GM23338 (cell line): ENCODE results near the gene CHCHD3. TPM values are rescaled to one million over a fixed set of nuclear protein-coding genes. Genes with fewer than 3 reads are reported as not detected.

Experiments
- ATAC-seq: fragments of 200-7000 bp; cut with Tn5 transposase; 3 replicates; pipeline ENCODE4 v1.9.1; 2020
- DNase-seq: peaks from one replicate; pipeline ENCODE4 v3.0.0-alpha.2; 2015; ENCODE audit warnings: low spot score
- H2AFZ ChIP-seq: fragments of 200-600 bp; sonication (generic); 2 replicates; pipeline ENCODE4 v1.8.0; 2016; ENCODE audit warnings: antibody characterized with exemption, mild to moderate bottlenecking, moderate library complexity
- H3F3A ChIP-seq: fragments of 200-600 bp; sonication (generic); replicated peaks from 2 replicates; pipeline ENCODE4 v1.8.0; 2017; ENCODE audit warnings: antibody characterized with exemption, mixed run types, low read depth
- H3K27ac ChIP-seq: fragments of 200-600 bp; sonication (generic); 2 replicates; pipeline ENCODE4 v1.6.1; 2016; ENCODE audit warnings: low read depth
- H3K27me3 ChIP-seq: fragments of 200-600 bp; sonication (generic); 2 replicates; pipeline ENCODE4 v1.8.0; 2016; ENCODE audit warnings: mild to moderate bottlenecking, mixed run types, moderate library complexity; ENCODE audit not compliant: insufficient read depth
- H3K36me3 ChIP-seq: fragments of 200-600 bp; sonication (generic); 2 replicates; pipeline ENCODE4 v1.8.0; 2016; ENCODE audit warnings: mild to moderate bottlenecking; ENCODE audit not compliant: insufficient read depth
- H3K4me1 ChIP-seq: fragments of 200-600 bp; sonication (generic); 2 replicates; pipeline ENCODE4 v1.8.0; 2016; ENCODE audit warnings: mild to moderate bottlenecking, moderate library complexity; ENCODE audit not compliant: insufficient read depth
- H3K4me2 ChIP-seq: fragments of 200-600 bp; sonication (generic); 2 replicates; pipeline ENCODE4 v1.7.1; 2017; ENCODE audit warnings: mixed run types
- H3K4me3 ChIP-seq: fragments of 200-600 bp; sonication (generic); 2 replicates; pipeline ENCODE4 v1.6.1; 2016; ENCODE audit warnings: mixed run types
- H3K79me2 ChIP-seq: fragments of 200-600 bp; sonication (generic); replicated peaks from 2 replicates; pipeline ENCODE4 v1.8.0; 2017; ENCODE audit warnings: mild to moderate bottlenecking; ENCODE audit not compliant: insufficient read depth
- H3K9me2 ChIP-seq: fragments of 200-600 bp; sonication (generic); 2 replicates; pipeline ENCODE4 v1.8.0; 2017; ENCODE audit not compliant: insufficient read depth
- H4K20me1 ChIP-seq: fragments of 200-600 bp; sonication (generic); replicated peaks from 2 replicates; pipeline ENCODE4 v1.8.0; 2017; ENCODE audit warnings: mild to moderate bottlenecking; ENCODE audit not compliant: insufficient read depth
- H3K27ac Mint-ChIP-seq: 2 replicates; pipeline ENCODE4 v1.8.0; 2020; ENCODE audit warnings: inconsistent platforms, mild to moderate bottlenecking, moderate library complexity, mixed read lengths
- H3K27me3 Mint-ChIP-seq: 3 replicates; pipeline ENCODE4 v1.8.0; 2022; ENCODE audit warnings: low read depth, mild to moderate bottlenecking, moderate library complexity, mixed read lengths, inconsistent platforms; ENCODE audit not compliant: insufficient read depth, poor library complexity
- H3K36me3 Mint-ChIP-seq: 3 replicates; pipeline ENCODE4 v1.8.0; 2021; ENCODE audit warnings: low read depth, mild to moderate bottlenecking, inconsistent platforms, moderate library complexity, mixed read lengths
- H3K4me1 Mint-ChIP-seq: 3 replicates; pipeline ENCODE4 v1.8.0; 2020; ENCODE audit warnings: mild to moderate bottlenecking, inconsistent platforms, mixed read lengths
- H3K4me3 Mint-ChIP-seq: 3 replicates; pipeline ENCODE4 v1.8.0; 2021; ENCODE audit warnings: moderate library complexity, mild to moderate bottlenecking, inconsistent platforms, mixed read lengths
- H3K9me3 Mint-ChIP-seq: 3 replicates; pipeline ENCODE4 v1.8.0; 2020; ENCODE audit warnings: moderate library complexity, mild to moderate bottlenecking, inconsistent platforms, mixed read lengths
- CREB1 ChIP-seq: fragments of 250-450 bp; sonication (Bioruptor Pico); IDR thresholded peaks from 2 replicates; pipeline ENCODE4 v1.5.0; 2020; ENCODE audit warnings: low read depth, mild to moderate bottlenecking, moderate library complexity
- EZH2 ChIP-seq: fragments of 200-600 bp; sonication (generic); IDR thresholded peaks from one replicate; pipeline ENCODE4 v1.8.0; 2017; ENCODE audit warnings: antibody characterized with exemption, mild to moderate bottlenecking, low read depth; ENCODE audit not compliant: unreplicated experiment
- EZH2phosphoT487 ChIP-seq: fragments of 200-600 bp; sonication (generic); IDR thresholded peaks from one replicate; pipeline ENCODE4 v1.8.1; 2018; ENCODE audit warnings: antibody characterized with exemption; ENCODE audit not compliant: unreplicated experiment
- JUNB ChIP-seq: IDR thresholded peaks from one replicate; pipeline ENCODE4 v1.6.1; 2016; ENCODE audit warnings: antibody characterized with exemption; ENCODE audit not compliant: unreplicated experiment
- NANOG ChIP-seq: IDR thresholded peaks from 2 replicates; pipeline ENCODE4 v1.6.1; 2016; ENCODE audit warnings: antibody characterized with exemption, borderline replicate concordance
- POLR2AphosphoS5 ChIP-seq: IDR thresholded peaks from 2 replicates; pipeline ENCODE4 v1.6.1; 2016; ENCODE audit warnings: antibody characterized with exemption, low read depth
- STAT1 ChIP-seq: IDR thresholded peaks from one replicate; pipeline ENCODE4 v1.6.1; 2016; ENCODE audit warnings: antibody characterized with exemption; ENCODE audit not compliant: unreplicated experiment
- ZNF114 ChIP-seq: fragments of 250-450 bp; sonication (Bioruptor Pico); IDR thresholded peaks from 2 replicates; pipeline ENCODE4 v1.5.0; 2020; ENCODE audit warnings: mild to moderate bottlenecking, moderate library complexity
- ZNF331 ChIP-seq: fragments of 250-450 bp; sonication (Bioruptor Pico); IDR thresholded peaks from 2 replicates; pipeline ENCODE4 v1.5.0; 2020; ENCODE audit warnings: low read depth, mild to moderate bottlenecking, moderate library complexity
- polyA plus RNA-seq: library from polyadenylated mRNA; unstranded; fragments of >200 nt; fragmentation: Nextera tagmentation; extraction: Ambion mirVana; gene quantifications from 2 replicates; pipeline ENCODE4 v1.2.1, GENCODE V29; 2016
- total RNA-seq: library from RNA; depleted of rRNA; stranded (reverse); fragments of >200 nt; shearing (Covaris generic); gene quantifications from 2 replicates; pipeline ENCODE4 v1.2.3, GENCODE V29; 2014
- TF ChIP-seq, protein P1 (sequence below), 2 experiments: fragments of 200-600 bp in 1 of 2; sonication (generic) in 1 of 2; conservative IDR thresholded peaks; 2 replicates each; pipeline versions ENCODE4 v1.5.1 to v1.6.1; 2016 to 2017; ENCODE audit warnings: antibody characterized with exemption in 2 of 2, low read depth in 2 of 2, mild to moderate bottlenecking in 2 of 2, moderate library complexity in 1 of 2
- TF ChIP-seq, protein P2 (sequence below): IDR thresholded peaks from 2 replicates; pipeline ENCODE4 v1.6.1; 2016; ENCODE audit warnings: antibody characterized with exemption
- TF ChIP-seq, protein P3 (sequence below): fragments of 250-450 bp; sonication (Bioruptor Pico); IDR thresholded peaks from 2 replicates; pipeline ENCODE4 v1.5.0; 2020; ENCODE audit warnings: mild to moderate bottlenecking, moderate library complexity
- TF ChIP-seq, protein P4 (sequence below): IDR thresholded peaks from one replicate; pipeline ENCODE4 v1.6.1; 2018; ENCODE audit warnings: antibody characterized with exemption; ENCODE audit not compliant: unreplicated experiment

CHCHD3 gene
- total and polyA plus RNA-seq, 2 experiments from 2014 or later, result 107 to 131 TPM

DNA sequence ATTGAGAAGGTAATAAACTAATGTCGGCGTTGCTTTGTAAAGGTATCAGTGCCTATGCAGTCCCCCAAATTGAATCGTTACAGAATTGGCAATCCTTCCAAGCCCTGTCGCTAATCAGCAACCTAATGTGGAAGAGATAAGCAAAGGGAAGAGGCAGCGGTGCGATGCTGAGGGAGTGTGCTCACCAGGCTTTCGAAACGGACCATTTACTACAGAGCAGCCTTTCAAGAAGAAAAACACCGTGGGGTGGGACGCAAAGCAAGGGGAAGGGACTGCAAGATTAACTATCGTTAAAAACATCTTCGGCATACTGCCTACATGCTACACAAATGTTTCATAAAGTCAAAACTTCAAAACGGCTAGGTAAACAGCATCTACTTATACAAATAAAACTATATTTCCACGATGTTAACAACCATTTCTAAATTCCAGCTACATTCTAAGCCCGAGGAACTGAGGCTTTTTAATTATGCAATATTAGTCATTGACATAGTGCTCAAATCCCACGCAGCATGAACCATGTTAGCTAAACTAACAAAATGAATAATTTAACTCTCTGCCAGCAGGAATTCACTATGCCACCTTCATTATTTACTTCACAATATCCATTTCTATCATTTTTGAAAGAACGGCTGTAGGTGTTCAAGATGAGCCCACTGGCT lies 85.2 kb downstream of the CHCHD3 start:
- H3K79me2 ChIP-seq, result peaks cover 91% of the 10 kb centered on the region
- Mint-ChIP-seq H3K27ac (peak overlapping the region; percentile 39), H3K4me1 (peaks cover 74% of the 10 kb centered on the region), H3K36me3 (no peaks in the 10 kb centered on the region), H3K4me3 (no peak overlapping the region), H3K9me3 (no peaks in the 10 kb centered on the region), H3K27me3 (peaks cover 2% of the 10 kb centered on the region)
- peak; percentile 48 for ATAC-seq
- H2AFZ ChIP-seq, result no peak overlapping the region
- H3F3A ChIP-seq, result no peaks in the 10 kb centered on the region
- H3K4me2 ChIP-seq, result peak overlapping the region; percentile 11; the same call in 1 of the 2 replicates
- no peak overlapping the region for H3K27ac ChIP-seq
- no peaks in the 10 kb centered on the region for H3K36me3 ChIP-seq
- H3K27me3 ChIP-seq, result no peaks in the 10 kb centered on the region
- H4K20me1 ChIP-seq, result peaks cover 27% of the 10 kb centered on the region
- H3K9me2 ChIP-seq, result no peaks in the 10 kb centered on the region
- no peak overlapping the region for H3K4me3 ChIP-seq
- no peak for TF ChIP-seq STAT1
- TF ChIP-seq ZNF114 (CRISPR knock-in tag), result no peak
- no peak for TF ChIP-seq CREB1 (CRISPR knock-in tag)
- TF ChIP-seq EZH2, result no peak
- no peak for TF ChIP-seq EZH2phosphoT487
- TF ChIP-seq, protein P1, sequence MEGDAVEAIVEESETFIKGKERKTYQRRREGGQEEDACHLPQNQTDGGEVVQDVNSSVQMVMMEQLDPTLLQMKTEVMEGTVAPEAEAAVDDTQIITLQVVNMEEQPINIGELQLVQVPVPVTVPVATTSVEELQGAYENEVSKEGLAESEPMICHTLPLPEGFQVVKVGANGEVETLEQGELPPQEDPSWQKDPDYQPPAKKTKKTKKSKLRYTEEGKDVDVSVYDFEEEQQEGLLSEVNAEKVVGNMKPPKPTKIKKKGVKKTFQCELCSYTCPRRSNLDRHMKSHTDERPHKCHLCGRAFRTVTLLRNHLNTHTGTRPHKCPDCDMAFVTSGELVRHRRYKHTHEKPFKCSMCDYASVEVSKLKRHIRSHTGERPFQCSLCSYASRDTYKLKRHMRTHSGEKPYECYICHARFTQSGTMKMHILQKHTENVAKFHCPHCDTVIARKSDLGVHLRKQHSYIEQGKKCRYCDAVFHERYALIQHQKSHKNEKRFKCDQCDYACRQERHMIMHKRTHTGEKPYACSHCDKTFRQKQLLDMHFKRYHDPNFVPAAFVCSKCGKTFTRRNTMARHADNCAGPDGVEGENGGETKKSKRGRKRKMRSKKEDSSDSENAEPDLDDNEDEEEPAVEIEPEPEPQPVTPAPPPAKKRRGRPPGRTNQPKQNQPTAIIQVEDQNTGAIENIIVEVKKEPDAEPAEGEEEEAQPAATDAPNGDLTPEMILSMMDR (conservative IDR thresholded peaks at IDR 0.05; ENCODE audit: low read depth in 2 of 2), result no peak
- TF ChIP-seq, protein P2, sequence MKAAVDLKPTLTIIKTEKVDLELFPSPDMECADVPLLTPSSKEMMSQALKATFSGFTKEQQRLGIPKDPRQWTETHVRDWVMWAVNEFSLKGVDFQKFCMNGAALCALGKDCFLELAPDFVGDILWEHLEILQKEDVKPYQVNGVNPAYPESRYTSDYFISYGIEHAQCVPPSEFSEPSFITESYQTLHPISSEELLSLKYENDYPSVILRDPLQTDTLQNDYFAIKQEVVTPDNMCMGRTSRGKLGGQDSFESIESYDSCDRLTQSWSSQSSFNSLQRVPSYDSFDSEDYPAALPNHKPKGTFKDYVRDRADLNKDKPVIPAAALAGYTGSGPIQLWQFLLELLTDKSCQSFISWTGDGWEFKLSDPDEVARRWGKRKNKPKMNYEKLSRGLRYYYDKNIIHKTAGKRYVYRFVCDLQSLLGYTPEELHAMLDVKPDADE, result no peak
- TF ChIP-seq JUNB, result no peak
- TF ChIP-seq NANOG, result no peak
- TF ChIP-seq, protein P3, sequence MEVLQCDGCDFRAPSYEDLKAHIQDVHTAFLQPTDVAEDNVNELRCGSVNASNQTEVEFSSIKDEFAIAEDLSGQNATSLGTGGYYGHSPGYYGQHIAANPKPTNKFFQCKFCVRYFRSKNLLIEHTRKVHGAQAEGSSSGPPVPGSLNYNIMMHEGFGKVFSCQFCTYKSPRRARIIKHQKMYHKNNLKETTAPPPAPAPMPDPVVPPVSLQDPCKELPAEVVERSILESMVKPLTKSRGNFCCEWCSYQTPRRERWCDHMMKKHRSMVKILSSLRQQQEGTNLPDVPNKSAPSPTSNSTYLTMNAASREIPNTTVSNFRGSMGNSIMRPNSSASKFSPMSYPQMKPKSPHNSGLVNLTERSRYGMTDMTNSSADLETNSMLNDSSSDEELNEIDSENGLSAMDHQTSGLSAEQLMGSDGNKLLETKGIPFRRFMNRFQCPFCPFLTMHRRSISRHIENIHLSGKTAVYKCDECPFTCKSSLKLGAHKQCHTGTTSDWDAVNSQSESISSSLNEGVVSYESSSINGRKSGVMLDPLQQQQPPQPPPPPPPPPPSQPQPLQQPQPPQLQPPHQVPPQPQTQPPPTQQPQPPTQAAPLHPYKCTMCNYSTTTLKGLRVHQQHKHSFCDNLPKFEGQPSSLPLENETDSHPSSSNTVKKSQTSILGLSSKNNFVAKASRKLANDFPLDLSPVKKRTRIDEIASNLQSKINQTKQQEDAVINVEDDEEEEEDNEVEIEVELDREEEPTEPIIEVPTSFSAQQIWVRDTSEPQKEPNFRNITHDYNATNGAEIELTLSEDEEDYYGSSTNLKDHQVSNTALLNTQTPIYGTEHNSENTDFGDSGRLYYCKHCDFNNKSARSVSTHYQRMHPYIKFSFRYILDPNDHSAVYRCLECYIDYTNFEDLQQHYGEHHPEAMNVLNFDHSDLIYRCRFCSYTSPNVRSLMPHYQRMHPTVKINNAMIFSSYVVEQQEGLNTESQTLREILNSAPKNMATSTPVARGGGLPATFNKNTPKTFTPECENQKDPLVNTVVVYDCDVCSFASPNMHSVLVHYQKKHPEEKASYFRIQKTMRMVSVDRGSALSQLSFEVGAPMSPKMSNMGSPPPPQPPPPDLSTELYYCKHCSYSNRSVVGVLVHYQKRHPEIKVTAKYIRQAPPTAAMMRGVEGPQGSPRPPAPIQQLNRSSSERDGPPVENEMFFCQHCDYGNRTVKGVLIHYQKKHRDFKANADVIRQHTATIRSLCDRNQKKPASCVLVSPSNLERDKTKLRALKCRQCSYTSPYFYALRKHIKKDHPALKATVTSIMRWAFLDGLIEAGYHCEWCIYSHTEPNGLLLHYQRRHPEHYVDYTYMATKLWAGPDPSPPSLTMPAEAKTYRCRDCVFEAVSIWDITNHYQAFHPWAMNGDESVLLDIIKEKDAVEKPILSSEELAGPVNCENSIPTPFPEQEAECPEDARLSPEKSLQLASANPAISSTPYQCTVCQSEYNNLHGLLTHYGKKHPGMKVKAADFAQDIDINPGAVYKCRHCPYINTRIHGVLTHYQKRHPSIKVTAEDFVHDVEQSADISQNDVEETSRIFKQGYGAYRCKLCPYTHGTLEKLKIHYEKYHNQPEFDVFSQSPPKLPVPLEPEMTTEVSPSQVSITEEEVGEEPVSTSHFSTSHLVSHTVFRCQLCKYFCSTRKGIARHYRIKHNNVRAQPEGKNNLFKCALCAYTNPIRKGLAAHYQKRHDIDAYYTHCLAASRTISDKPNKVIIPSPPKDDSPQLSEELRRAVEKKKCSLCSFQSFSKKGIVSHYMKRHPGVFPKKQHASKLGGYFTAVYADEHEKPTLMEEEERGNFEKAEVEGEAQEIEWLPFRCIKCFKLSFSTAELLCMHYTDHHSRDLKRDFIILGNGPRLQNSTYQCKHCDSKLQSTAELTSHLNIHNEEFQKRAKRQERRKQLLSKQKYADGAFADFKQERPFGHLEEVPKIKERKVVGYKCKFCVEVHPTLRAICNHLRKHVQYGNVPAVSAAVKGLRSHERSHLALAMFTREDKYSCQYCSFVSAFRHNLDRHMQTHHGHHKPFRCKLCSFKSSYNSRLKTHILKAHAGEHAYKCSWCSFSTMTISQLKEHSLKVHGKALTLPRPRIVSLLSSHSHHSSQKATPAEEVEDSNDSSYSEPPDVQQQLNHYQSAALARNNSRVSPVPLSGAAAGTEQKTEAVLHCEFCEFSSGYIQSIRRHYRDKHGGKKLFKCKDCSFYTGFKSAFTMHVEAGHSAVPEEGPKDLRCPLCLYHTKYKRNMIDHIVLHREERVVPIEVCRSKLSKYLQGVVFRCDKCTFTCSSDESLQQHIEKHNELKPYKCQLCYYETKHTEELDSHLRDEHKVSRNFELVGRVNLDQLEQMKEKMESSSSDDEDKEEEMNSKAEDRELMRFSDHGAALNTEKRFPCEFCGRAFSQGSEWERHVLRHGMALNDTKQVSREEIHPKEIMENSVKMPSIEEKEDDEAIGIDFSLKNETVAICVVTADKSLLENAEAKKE, result no peak
- no peak for TF ChIP-seq ZNF331 (CRISPR knock-in tag)
- TF ChIP-seq POLR2AphosphoS5, result no peak
- TF ChIP-seq, protein P4, sequence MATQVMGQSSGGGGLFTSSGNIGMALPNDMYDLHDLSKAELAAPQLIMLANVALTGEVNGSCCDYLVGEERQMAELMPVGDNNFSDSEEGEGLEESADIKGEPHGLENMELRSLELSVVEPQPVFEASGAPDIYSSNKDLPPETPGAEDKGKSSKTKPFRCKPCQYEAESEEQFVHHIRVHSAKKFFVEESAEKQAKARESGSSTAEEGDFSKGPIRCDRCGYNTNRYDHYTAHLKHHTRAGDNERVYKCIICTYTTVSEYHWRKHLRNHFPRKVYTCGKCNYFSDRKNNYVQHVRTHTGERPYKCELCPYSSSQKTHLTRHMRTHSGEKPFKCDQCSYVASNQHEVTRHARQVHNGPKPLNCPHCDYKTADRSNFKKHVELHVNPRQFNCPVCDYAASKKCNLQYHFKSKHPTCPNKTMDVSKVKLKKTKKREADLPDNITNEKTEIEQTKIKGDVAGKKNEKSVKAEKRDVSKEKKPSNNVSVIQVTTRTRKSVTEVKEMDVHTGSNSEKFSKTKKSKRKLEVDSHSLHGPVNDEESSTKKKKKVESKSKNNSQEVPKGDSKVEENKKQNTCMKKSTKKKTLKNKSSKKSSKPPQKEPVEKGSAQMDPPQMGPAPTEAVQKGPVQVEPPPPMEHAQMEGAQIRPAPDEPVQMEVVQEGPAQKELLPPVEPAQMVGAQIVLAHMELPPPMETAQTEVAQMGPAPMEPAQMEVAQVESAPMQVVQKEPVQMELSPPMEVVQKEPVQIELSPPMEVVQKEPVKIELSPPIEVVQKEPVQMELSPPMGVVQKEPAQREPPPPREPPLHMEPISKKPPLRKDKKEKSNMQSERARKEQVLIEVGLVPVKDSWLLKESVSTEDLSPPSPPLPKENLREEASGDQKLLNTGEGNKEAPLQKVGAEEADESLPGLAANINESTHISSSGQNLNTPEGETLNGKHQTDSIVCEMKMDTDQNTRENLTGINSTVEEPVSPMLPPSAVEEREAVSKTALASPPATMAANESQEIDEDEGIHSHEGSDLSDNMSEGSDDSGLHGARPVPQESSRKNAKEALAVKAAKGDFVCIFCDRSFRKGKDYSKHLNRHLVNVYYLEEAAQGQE, result no peak
- H3K4me1 ChIP-seq, result peaks cover 78% of the 10 kb centered on the region
- DNase-seq, result peak; percentile 34
